Heart left ventricle (tissue), 16 donors: ENCODE results near the gene WDTC1. TPM values are rescaled to one million over a fixed set of nuclear protein-coding genes. Genes with fewer than 3 reads are reported as not detected.

Source experiments
- ATAC-seq, 4 donors: fragments of 200-7000 bp; cut with Tn5 transposase; one replicate each; pipeline ENCODE4 v1.9.1; 2020 to 2022; ENCODE audit warnings: moderate library complexity in 4 of 4, mild to moderate bottlenecking in 3 of 4, moderate number of reproducible peaks in 1 of 4
- DNase-seq, 5 donors: peaks; one replicate each; pipeline ENCODE4 v3.0.0-alpha.2; 2020
- H3K27ac ChIP-seq, 12 donors: fragments of 200-600 bp; sonication (generic) in 4 of 12; one replicate each; pipeline versions ENCODE4 v1.5.0 to v1.8.0; 2016 to 2022; ENCODE audit warnings: mild to moderate bottlenecking in 2 of 12
- H3K27me3 ChIP-seq, 9 donors: fragments of 200-600 bp; sonication (generic) in 2 of 9; one replicate each; pipeline versions ENCODE4 v1.5.1 to v1.8.0; 2016 to 2022; ENCODE audit warnings: mild to moderate bottlenecking in 3 of 9
- H3K36me3 ChIP-seq, 9 donors: fragments of 200-600 bp; sonication (generic) in 2 of 9; one replicate each; pipeline versions ENCODE4 v1.5.0 to v1.8.0; 2018 to 2022; ENCODE audit warnings: mild to moderate bottlenecking in 2 of 9
- H3K4me1 ChIP-seq, 12 donors: fragments of 200-600 bp; sonication (generic) in 4 of 12; one replicate each; pipeline versions ENCODE4 v1.5.0 to v1.8.0; 2016 to 2022; ENCODE audit warnings: mild to moderate bottlenecking in 3 of 12
- H3K4me3 ChIP-seq, 12 donors: fragments of 200-600 bp; sonication (generic) in 4 of 12; one replicate each; pipeline versions ENCODE4 v1.5.0 to v1.8.0; 2017 to 2022; ENCODE audit warnings: mild to moderate bottlenecking in 9 of 12, moderate library complexity in 4 of 12
- H3K9me3 ChIP-seq, 12 donors: fragments of 200-600 bp; sonication (generic) in 4 of 12; one replicate each; pipeline versions ENCODE4 v1.5.0 to v1.8.0; 2016 to 2022; ENCODE audit warnings: mild to moderate bottlenecking in 1 of 12
- CTCF ChIP-seq, 12 donors: fragments of 200-600 bp; sonication (generic) in 4 of 12; IDR thresholded peaks; one replicate each; pipeline versions ENCODE4 v1.5.0 to v1.8.0; 2018 to 2022; ENCODE audit warnings: antibody characterized with exemption in 12 of 12, mild to moderate bottlenecking in 5 of 12
- POLR2A ChIP-seq, 2 donors: fragments of 450-650 bp; IDR thresholded peaks; one replicate each; pipeline ENCODE4 v1.6.1; 2017; ENCODE audit warnings: antibody characterized with exemption in 2 of 2, mild to moderate bottlenecking in 2 of 2, moderate library complexity in 2 of 2
- WGBS, 4 donors: extraction: QIAGEN DNeasy Blood & Tissue Kit in 2 of 4; methylation state at CpG; one replicate each; pipeline versions ENCODE4 v1.1.5 to v1.1.7; 2013 to 2018; 5-methylcytosine and 5-hydroxymethylcytosine counted together
- intact Hi-C, 10 donors: fragments of 100-400 bp; cut with DNase I; formaldehyde crosslinking; loops; one replicate each; pipeline versions ENCODE4 v1.11.1 to v1.14.2; 2022
- polyA plus RNA-seq, 2 donors: library from polyadenylated mRNA; stranded (reverse); fragments of 200-250 nt; gene quantifications; one replicate each; pipeline ENCODE4 v1.2.3, GENCODE V29; 2013
- total RNA-seq, 9 donors: library from RNA; depleted of rRNA in 2 of 9; stranded (reverse); fragments of >200 nt in 2 of 9; fragmentation: NEBNext Ultra II Directional in 3 of 9; extraction: Animal tissue kit (Norgen Biotek cat#: 25700) in 3 of 9; gene quantifications; one replicate each; pipeline versions ENCODE4 v1.1.0 to v1.2.4, GENCODE V29; 2016 to 2023
- donor health status: ischemic (EF 13 %, LVEDD 7.1; RV severe dilation, severe dysfunction).
- donor health status: healthy with polysubstance abuse.
- donor health status: DM: no; HTN: yes; CAD: no.
- donor health status: DM: no; HTN: no; CAD: no.
- donor health status: ischemic (EF 25% LVEDD 6.9; RV normal size, moderate dysfunction).
- donor health status: ischemic (EF 25% LVEDD 5.7; RV mildly dilated, moderate dysfunction).
- donor health status: healthy.
- donor health status: DM: yes; HTN: yes; CAD: no.
- donor health status: ischemic (EF 35%, LVEDD 5.7; RV mildly dilated, moderate dysfunction).
- donor health status: nonischemic (EF 11% LVEDD 7.7; RV severe dilation, severe dysfunction).
- donor health status: DM: yes; HTN: yes; CAD: no.
- donor health status: PGD.
- donor health status: ischemic (EF 29% LVEDD 5.4; RV normal size, mild dysfunction).
- donor health status: nonischemic (EF 23%, LVEDD 6.1; RV moderate dilation, normal function).

WDTC1 gene
- total and polyA plus RNA-seq, 11 donors: 30.8 to 94.5 (median 59.6) TPM

GRCh38 chr1:27349784-27350662 lies 115.6 kb downstream of the WDTC1 start:
- Histone ChIP-seq H3K4me1 (peaks cover 0 to 31% (median 22%) of the 10 kb centered on the region in 12 donors), H3K27ac (peak overlapping the region in 2 of 12 donors; percentile 18 to 33), H3K27me3 (no peaks in the 10 kb centered on the region), H3K36me3 (peaks cover 0 to 21% (median 17%) of the 10 kb centered on the region in 9 donors), H3K4me3 (peak overlapping the region; percentile 24 to 61 (median 48)), H3K9me3 (no peaks in the 10 kb centered on the region)
- DNase-seq: peak; percentile 70 to 80 (median 74)
- intact Hi-C loops: loop anchor here in 2 of 10 donors (2.0 to 10.0 kb wide), 3 partner anchors 27 to 45 kb away; partner anchors contain the start of gene TMEM222 (in 1 of the 2)
- peak in 3 of 4 donors; percentile 52 to 72 (median 60) for ATAC-seq
- WGBS, 4 donors: 5 to 12% (median 8%) methylated on average over 39 to 84 of the region's 84 CpGs
- TF ChIP-seq POLR2A (IDR thresholded peaks at IDR 0.05): no peak
- TF ChIP-seq CTCF (IDR thresholded peaks at IDR 0.05): peak in 2 of 12 donors; percentile 9 to 13

- peaks cover 0 to 31% (median 22%) of the 10 kb centered on the region in 12 donors for H3K4me1 ChIP-seq
- peak overlapping the region in 9 of 12 donors; percentile 7 to 61 (median 49) for H3K4me3 ChIP-seq
- H3K9me3 ChIP-seq: no peaks in the 10 kb centered on the region
- DNase-seq: peak in 4 of 5 donors; percentile 58 to 80 (median 71)
- intact Hi-C loops: loop anchor here in 2 of 10 donors (5.0 to 10.0 kb wide), 2 partner anchors 39 to 46 kb away; no protein-coding TSS in a partner anchor
- H3K36me3 ChIP-seq: peaks cover 0 to 29% (median 26%) of the 10 kb centered on the region in 9 donors
- TF ChIP-seq POLR2A (IDR thresholded peaks at IDR 0.05) (peak in 1 of 2 donors; percentile 6), CTCF (IDR thresholded peaks at IDR 0.05) (peak in 2 of 12 donors; percentile 10 to 14)
- ATAC-seq: peak; percentile 50 to 65 (median 56)
- H3K27ac ChIP-seq: peak overlapping the region in 5 of 12 donors; percentile 3 to 55 (median 25)
- no peaks in the 10 kb centered on the region for H3K27me3 ChIP-seq
- WGBS, 4 donors: 17 to 26% (median 20%) methylated on average over 50 to 62 of the region's 62 CpGs
These were observed 116.5 kb downstream of the WDTC1 start for GRCh38 chr1:27350663-27351540.

DNA sequence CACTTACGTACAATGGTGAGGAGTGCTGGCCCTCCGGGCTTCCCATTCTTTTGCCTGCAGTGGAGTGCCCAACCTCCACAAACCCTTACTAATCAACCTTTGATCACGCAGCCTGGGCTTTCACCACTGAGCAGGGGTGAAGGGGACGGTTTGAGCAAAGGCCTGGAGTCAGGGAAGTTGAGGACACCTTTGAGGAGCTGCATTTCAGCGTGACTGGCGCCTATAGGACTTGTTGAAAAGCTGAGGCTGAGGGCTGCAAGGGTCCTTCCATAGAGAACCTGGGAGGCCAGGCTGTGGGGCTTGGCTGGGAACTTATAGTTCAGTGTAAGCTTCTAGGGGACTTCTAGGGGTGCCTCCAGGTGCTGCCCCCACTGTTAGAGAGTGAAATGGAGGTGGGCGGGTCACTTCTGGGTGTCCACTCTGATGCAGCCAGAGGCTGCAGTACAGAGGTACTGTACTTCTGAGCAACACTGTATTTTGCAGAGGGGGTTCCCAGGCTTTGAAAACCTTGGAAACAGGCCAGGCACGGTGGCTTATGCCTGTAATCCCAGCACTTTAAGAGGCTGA lies 117.2 kb downstream of the WDTC1 start:
- DNase-seq (peak in 1 of 5 donors; percentile 30), ATAC-seq (no peak)
- peaks cover 0 to 31% (median 22%) of the 10 kb centered on the region in 12 donors for H3K4me1 ChIP-seq
- intact Hi-C loops: loop anchor here in 2 of 10 donors (5.0 to 10.0 kb wide), 2 partner anchors 39 to 47 kb away; no protein-coding TSS in a partner anchor
- H3K27me3 ChIP-seq: no peaks in the 10 kb centered on the region
- 50 to 57% (median 52%) methylated on average over 5 to 8 of the region's 8 CpGs for WGBS, 4 donors
- peaks cover 0 to 37% (median 33%) of the 10 kb centered on the region in 9 donors for H3K36me3 ChIP-seq
- TF ChIP-seq POLR2A (IDR thresholded peaks at IDR 0.05): no peak
- no peak for TF ChIP-seq CTCF (IDR thresholded peaks at IDR 0.05)
- H3K9me3 ChIP-seq: no peaks in the 10 kb centered on the region
- peak overlapping the region in 5 of 12 donors; percentile 3 to 55 (median 25) for H3K27ac ChIP-seq
- H3K4me3 ChIP-seq: peak overlapping the region in 8 of 12 donors; percentile 7 to 61 (median 50)
